Caco-2 (cell line): ENCODE results near the gene VKORC1. TPM values are rescaled to one million over a fixed set of nuclear protein-coding genes. Genes with fewer than 3 reads are reported as not detected.

Experiments used
- BruUV-seq: library from RNA; stranded (reverse); fragments of 400-500 nt; replicated peaks from 2 replicates; lab custom pipeline; 2021; lab: Mats Ljungman, UMichigan
- CTCF ChIA-PET: fragments of 300-600 bp; sonication (Branson Sonifier 250); formaldehyde crosslinking; loops from one replicate; lab custom pipeline; 2022; ENCODE audit warnings: antibody characterized with exemption; lab: Charles Lee
- POLR2A ChIA-PET: fragments of 300-600 bp; sonication (Branson Sonifier 250); formaldehyde crosslinking; loops from one replicate; lab custom pipeline; 2022; ENCODE audit warnings: antibody characterized with exemption; lab: Charles Lee
- DNase-seq, 2 experiments: peaks; one replicate each; pipeline versions ENCODE4 v3.0.0 to v3.0.0-alpha.2; 2020 to 2022
- H3K27me3 ChIP-seq: replicated peaks from 2 replicates; pipeline ENCODE4 v1.6.0; 2011; ENCODE audit warnings: low read length; ENCODE audit not compliant: control insufficient read depth, insufficient read depth
- H3K36me3 ChIP-seq: 2 replicates; pipeline ENCODE4 v1.5.1; 2011; ENCODE audit warnings: low read length; ENCODE audit not compliant: control insufficient read depth, insufficient read depth
- H3K4me1 ChIP-seq: fragments of 250-450 bp; sonication (Bioruptor Pico); 2 replicates; pipeline ENCODE4 v1.5.1; 2020; ENCODE audit warnings: mild to moderate bottlenecking
- H3K4me3 ChIP-seq: 2 replicates; pipeline ENCODE4 v1.5.1; 2011; ENCODE audit warnings: low read depth, mild to moderate bottlenecking, control low read depth, low read length
- H3K9me3 ChIP-seq: fragments of 250-450 bp; sonication (Bioruptor Pico); 2 replicates; pipeline ENCODE4 v1.5.1; 2020; ENCODE audit warnings: mild to moderate bottlenecking, moderate library complexity
- H3K27ac Mint-ChIP-seq: one replicate; pipeline ENCODE4 v1.8.0; 2022; ENCODE audit warnings: mixed read lengths; ENCODE audit not compliant: unreplicated experiment
- H3K27me3 Mint-ChIP-seq: one replicate; pipeline ENCODE4 v1.8.0; 2022; ENCODE audit warnings: mixed read lengths; ENCODE audit not compliant: insufficient read depth, unreplicated experiment
- H3K36me3 Mint-ChIP-seq: one replicate; pipeline ENCODE4 v1.8.0; 2022; ENCODE audit warnings: mild to moderate bottlenecking, mixed read lengths; ENCODE audit not compliant: insufficient read depth, unreplicated experiment
- H3K4me1 Mint-ChIP-seq: one replicate; pipeline ENCODE4 v1.8.0; 2022; ENCODE audit warnings: low read depth, mixed read lengths; ENCODE audit not compliant: unreplicated experiment
- H3K4me3 Mint-ChIP-seq: one replicate; pipeline ENCODE4 v1.8.0; 2022; ENCODE audit warnings: mild to moderate bottlenecking, moderate library complexity, mixed read lengths; ENCODE audit not compliant: unreplicated experiment
- H3K9me3 Mint-ChIP-seq: one replicate; pipeline ENCODE4 v1.8.0; 2022; ENCODE audit warnings: mixed read lengths; ENCODE audit not compliant: unreplicated experiment
- intact Hi-C: fragments of 100-400 bp; cut with micrococcal nuclease; formaldehyde crosslinking; loops from one replicate; pipeline ENCODE4 v1.10.0; 2022; ENCODE audit not compliant: unreplicated experiment
- total RNA-seq: library from RNA; stranded (reverse); gene quantifications from 2 replicates; pipeline ENCODE4 v1.2.3, GENCODE V29; 2022
- TF ChIP-seq, protein P1 (sequence below), 2 experiments: fragments of 200-600 bp in 1 of 2; IDR thresholded peaks; 1 replicate in 1 of 2; 2 replicates in 1 of 2; pipeline versions ENCODE4 v1.5.1 to v1.8.0; 2011 to 2022; ENCODE audit warnings: antibody characterized with exemption in 1 of 2, control low read depth in 1 of 2, inconsistent platforms in 1 of 2, low read depth in 1 of 2, low read length in 1 of 2, mild to moderate bottlenecking in 1 of 2, moderate library complexity in 1 of 2; ENCODE audit not compliant: insufficient read depth in 1 of 2, severe bottlenecking in 1 of 2, unreplicated experiment in 1 of 2

The VKORC1 gene
- total RNA-seq, 1 experiment from 2014 or later = 61.3 TPM

DNA sequence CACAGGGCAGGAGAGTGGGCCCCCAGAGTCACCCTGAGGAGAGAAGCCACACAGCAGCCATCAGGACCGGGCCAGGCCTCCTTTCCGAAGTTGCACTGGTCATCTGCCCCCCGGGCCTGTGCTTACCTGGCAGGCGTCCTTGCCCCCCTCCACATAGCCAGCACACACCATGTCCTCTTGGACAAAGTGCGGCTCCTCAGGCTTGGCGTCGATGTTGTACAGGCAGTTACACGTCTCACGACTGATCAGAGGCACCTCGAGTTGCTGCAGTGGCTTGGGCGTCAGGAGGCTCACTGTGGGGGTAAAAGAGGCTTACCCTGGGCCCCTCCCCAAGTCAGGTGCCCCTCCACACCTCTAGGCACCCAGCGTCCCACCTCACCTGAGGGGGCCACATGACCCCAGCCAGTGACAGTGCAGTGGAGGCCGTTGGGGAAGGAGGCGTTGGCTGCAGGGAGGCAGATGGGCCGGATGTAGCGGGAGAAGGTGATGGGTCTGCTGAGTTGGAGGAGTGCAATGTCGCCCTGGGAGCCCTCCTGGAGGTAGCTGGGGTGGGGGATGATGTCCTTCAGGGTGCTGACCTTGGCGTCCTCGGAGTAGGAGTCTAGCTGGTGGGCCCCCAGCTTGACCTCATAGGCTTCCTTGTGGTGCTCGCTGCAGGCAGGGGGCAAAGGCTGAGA is 37.8 kb upstream of the VKORC1 start:
- peaks cover 6% of the 10 kb centered on the region for H3K36me3 ChIP-seq
- TF ChIP-seq, protein P1, sequence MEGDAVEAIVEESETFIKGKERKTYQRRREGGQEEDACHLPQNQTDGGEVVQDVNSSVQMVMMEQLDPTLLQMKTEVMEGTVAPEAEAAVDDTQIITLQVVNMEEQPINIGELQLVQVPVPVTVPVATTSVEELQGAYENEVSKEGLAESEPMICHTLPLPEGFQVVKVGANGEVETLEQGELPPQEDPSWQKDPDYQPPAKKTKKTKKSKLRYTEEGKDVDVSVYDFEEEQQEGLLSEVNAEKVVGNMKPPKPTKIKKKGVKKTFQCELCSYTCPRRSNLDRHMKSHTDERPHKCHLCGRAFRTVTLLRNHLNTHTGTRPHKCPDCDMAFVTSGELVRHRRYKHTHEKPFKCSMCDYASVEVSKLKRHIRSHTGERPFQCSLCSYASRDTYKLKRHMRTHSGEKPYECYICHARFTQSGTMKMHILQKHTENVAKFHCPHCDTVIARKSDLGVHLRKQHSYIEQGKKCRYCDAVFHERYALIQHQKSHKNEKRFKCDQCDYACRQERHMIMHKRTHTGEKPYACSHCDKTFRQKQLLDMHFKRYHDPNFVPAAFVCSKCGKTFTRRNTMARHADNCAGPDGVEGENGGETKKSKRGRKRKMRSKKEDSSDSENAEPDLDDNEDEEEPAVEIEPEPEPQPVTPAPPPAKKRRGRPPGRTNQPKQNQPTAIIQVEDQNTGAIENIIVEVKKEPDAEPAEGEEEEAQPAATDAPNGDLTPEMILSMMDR (IDR thresholded peaks at IDR 0.05; ENCODE audit: insufficient read depth in 1 of 2, low read depth in 1 of 2, low read length in 1 of 2, severe bottlenecking in 1 of 2, unreplicated experiment in 1 of 2) = no peak
- CTCF ChIA-PET = interaction anchor here (2.0 kb wide), 1 partner anchor 15 kb away, joined by 8 read pairs; the partner anchor contains the start of gene KAT8
- BruUV-seq = no TSS peak
- Mint-ChIP-seq H3K27me3 (no peaks in the 10 kb centered on the region), H3K9me3 (no peaks in the 10 kb centered on the region), H3K4me1 (peaks cover 43% of the 10 kb centered on the region), H3K27ac (peak overlapping the region; percentile 75), H3K36me3 (peaks cover 56% of the 10 kb centered on the region), H3K4me3 (peak overlapping the region; percentile 76)
- DNase-seq = no peak
- no peaks in the 10 kb centered on the region for H3K9me3 ChIP-seq
- peaks cover 59% of the 10 kb centered on the region for H3K4me1 ChIP-seq
- H3K4me3 ChIP-seq = no peak overlapping the region
- POLR2A ChIA-PET = interaction anchor here (1.0 to 3.2 kb wide), 4 partner anchors 10 to 58 kb away, joined by 3 to 35 read pairs (median 12); partner anchors contain the start of genes FUS, KAT8, ZNF646 and ZNF668
- H3K27me3 ChIP-seq = no peaks in the 10 kb centered on the region
- intact Hi-C loops = loop anchor here (10.0 kb wide), 1 partner anchor 322 kb away; the partner anchor contains the start of gene ARMC5

DNA sequence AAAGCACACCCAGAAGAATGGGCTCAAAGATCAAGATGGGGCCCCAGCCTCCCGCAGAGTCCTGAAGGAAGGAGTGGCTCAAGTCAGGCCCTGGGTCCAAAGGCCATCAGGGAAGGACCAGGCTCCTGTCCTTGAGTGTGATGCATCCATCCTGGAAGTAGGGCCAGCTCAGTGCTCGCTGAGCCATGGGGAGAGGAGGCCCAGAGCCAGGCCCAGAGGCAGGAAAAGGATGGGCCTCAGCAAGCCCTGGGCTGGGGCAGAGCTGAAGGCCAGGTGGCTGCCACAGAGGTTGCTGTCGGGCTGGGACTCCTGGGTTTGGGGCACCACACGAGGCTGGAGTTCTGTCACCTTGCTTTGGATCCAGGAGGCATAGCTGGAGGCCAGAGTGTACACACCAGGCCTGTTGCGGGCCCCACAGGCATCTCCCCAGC is 37.3 kb upstream of the VKORC1 start:
- peak overlapping the region; percentile 76 for H3K4me3 Mint-ChIP-seq
- DNase-seq = peak; percentile 63 to 88
- Histone ChIP-seq H3K9me3 (no peaks in the 10 kb centered on the region), H3K4me1 (peaks cover 53% of the 10 kb centered on the region), H3K4me3 (no peak overlapping the region), H3K36me3 (peaks cover 6% of the 10 kb centered on the region), H3K27me3 (no peaks in the 10 kb centered on the region)
- peak overlapping the region; percentile 75 for H3K27ac Mint-ChIP-seq
- no TSS peak for BruUV-seq
- intact Hi-C loops = loop anchor here (1.0 to 10.0 kb wide), 3 partner anchors 10 to 323 kb away; partner anchors contain the start of genes ARMC5 and KAT8
- peaks cover 56% of the 10 kb centered on the region for H3K36me3 Mint-ChIP-seq
- no peaks in the 10 kb centered on the region for H3K27me3 Mint-ChIP-seq
- H3K4me1 Mint-ChIP-seq = peaks cover 43% of the 10 kb centered on the region
- ChIA-PET POLR2A (interaction anchor here (1.0 to 3.2 kb wide), 4 partner anchors 10 to 58 kb away, joined by 3 to 35 read pairs (median 12); partner anchors contain the start of genes FUS, KAT8, ZNF646 and ZNF668), CTCF (interaction anchor here (1.3 to 2.8 kb wide), 3 partner anchors 11 to 328 kb away, joined by 3 to 30 read pairs (median 8); partner anchors contain the start of genes ARMC5 and KAT8)
- TF ChIP-seq, protein P1 (IDR thresholded peaks at IDR 0.05; ENCODE audit: insufficient read depth in 1 of 2, low read depth in 1 of 2, low read length in 1 of 2, severe bottlenecking in 1 of 2, unreplicated experiment in 1 of 2) = no peak
- no peaks in the 10 kb centered on the region for H3K9me3 Mint-ChIP-seq

DNA sequence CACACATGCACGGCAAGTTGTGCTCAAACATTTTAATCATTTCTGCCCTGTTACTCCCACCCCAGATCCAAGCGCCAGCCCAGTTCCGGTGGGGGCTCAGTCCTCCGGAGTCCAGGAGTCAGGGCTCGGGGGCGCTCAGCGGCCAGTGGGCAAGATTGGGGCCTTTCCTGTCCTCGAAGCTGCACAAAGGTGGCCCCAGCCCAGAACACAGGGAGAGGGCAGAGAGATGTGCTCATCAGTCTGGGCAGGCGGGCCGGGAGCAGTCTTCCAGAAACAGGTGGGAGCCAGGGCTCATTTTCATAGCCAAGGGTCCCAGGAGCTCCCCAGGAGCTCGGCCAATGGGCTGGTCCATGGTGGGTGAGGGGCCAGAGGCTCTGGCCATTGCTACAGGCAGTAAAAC is 36.8 kb upstream of the VKORC1 start:
- CTCF ChIA-PET = interaction anchor here (1.3 to 2.8 kb wide), 3 partner anchors 11 to 328 kb away, joined by 3 to 30 read pairs (median 8); partner anchors contain the start of genes ARMC5 and KAT8
- intact Hi-C loops = loop anchor here (1.0 to 10.0 kb wide), 3 partner anchors 11 to 323 kb away; partner anchors contain the start of genes ARMC5 and KAT8
- peaks cover 58% of the 10 kb centered on the region for H3K36me3 Mint-ChIP-seq

More for the DNA sequence above, 36.8 kb upstream of the VKORC1 start:
- H3K4me1 Mint-ChIP-seq = peaks cover 43% of the 10 kb centered on the region
- H3K27me3 ChIP-seq = no peaks in the 10 kb centered on the region
- peak overlapping the region; percentile 76 for H3K4me3 Mint-ChIP-seq
- peak overlapping the region; percentile 75 for H3K27ac Mint-ChIP-seq
- no peak for DNase-seq
- BruUV-seq = no TSS peak
- peaks cover 6% of the 10 kb centered on the region for H3K36me3 ChIP-seq
- H3K4me3 ChIP-seq = no peak overlapping the region
- H3K9me3 Mint-ChIP-seq = no peaks in the 10 kb centered on the region
- POLR2A ChIA-PET = interaction anchor here (1.0 to 3.2 kb wide), 4 partner anchors 11 to 57 kb away, joined by 3 to 35 read pairs (median 12); partner anchors contain the start of genes FUS, KAT8, ZNF646 and ZNF668
- H3K4me1 ChIP-seq = peaks cover 49% of the 10 kb centered on the region
- TF ChIP-seq, protein P1 (IDR thresholded peaks at IDR 0.05; ENCODE audit: insufficient read depth in 1 of 2, low read depth in 1 of 2, low read length in 1 of 2, severe bottlenecking in 1 of 2, unreplicated experiment in 1 of 2) = no peak
- no peaks in the 10 kb centered on the region for H3K27me3 Mint-ChIP-seq
- H3K9me3 ChIP-seq = no peaks in the 10 kb centered on the region
